ENCODE data around the gene CCHCR1.
"Not testable (repeated sequence)": the region's sequence is repeated elsewhere in the genome, so short reads cannot be mapped to it uniquely, and the experiment has no call there.

CCHCR1 gene

DNA sequence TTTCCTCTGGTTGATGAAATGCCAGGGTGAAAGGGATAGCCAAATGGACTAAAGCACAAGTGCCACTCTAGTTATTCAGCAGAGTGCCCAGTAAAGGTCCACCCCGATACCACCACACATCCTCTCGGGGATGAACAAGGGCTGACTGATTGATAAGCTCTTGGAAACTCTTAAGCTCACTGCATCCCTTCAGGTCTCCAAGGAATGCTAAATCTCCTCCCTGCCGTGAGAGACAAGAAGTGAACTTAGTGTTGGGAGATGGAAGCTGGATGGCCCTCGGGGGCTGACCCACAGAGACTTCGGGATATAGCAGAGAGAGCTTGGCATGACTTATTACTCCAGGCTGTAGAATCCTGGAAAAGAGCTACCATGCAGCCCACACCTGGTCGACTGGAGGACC is 26.3 kb upstream of the CCHCR1 start:
- not testable (repeated sequence) for H3K9ac ChIP-seq (ENCODE audit: low read length); H3K18ac ChIP-seq (ENCODE audit: low read depth in 1 of 2, low read length in 2 of 2); H3K23ac ChIP-seq (ENCODE audit: low read length in 2 of 2); H2AK5ac ChIP-seq (ENCODE audit: low read length, severe bottlenecking); H4K8ac ChIP-seq (ENCODE audit: low read length); H2AFZ ChIP-seq (ENCODE audit: low read depth, low read length); H2BK15ac ChIP-seq (ENCODE audit: low read depth, poor library complexity, severe bottlenecking); H2BK5ac ChIP-seq (ENCODE audit: low read depth, low read length, poor library complexity, severe bottlenecking); H3K4me3 ChIP-seq (ENCODE audit: insufficient read depth in 1 of 2, low read depth in 1 of 2, low read length in 2 of 2); H3K27ac ChIP-seq (ENCODE audit: low read length, poor library complexity, severe bottlenecking); H3K9me3 ChIP-seq (ENCODE audit: control insufficient read depth, low read length); H2BK120ac ChIP-seq (ENCODE audit: low read depth, low read length); H3K14ac ChIP-seq (ENCODE audit: low read length in 2 of 2); H2BK12ac ChIP-seq (ENCODE audit: low read length in 2 of 2); H4K91ac ChIP-seq (ENCODE audit: low read length); H3K4me1 ChIP-seq (ENCODE audit: control insufficient read depth, insufficient read depth, low read depth, low read length); DNase-seq; H3K27me3 ChIP-seq (ENCODE audit: control insufficient read depth in 1 of 2, insufficient read depth in 1 of 2, low read length in 2 of 2); H3K4ac ChIP-seq (ENCODE audit: low read depth in 1 of 2, low read length in 2 of 2)
- Histone ChIP-seq H3K4me2 (ENCODE audit: low read length, poor library complexity, severe bottlenecking) (peak overlapping the region; percentile 45), H3K36me3 (ENCODE audit: control insufficient read depth in 1 of 2, insufficient read depth in 2 of 2, low read depth in 1 of 2, low read length in 2 of 2) (peaks cover 0 to 17% of the 10 kb centered on the region in 2 experiments), H3K79me1 (replicated peaks; ENCODE audit: low read length, poor library complexity, severe bottlenecking) (peaks cover 16% of the 10 kb centered on the region)
- WGBS, result 67% methylated on average over 5 of the region's 6 CpGs

DNA sequence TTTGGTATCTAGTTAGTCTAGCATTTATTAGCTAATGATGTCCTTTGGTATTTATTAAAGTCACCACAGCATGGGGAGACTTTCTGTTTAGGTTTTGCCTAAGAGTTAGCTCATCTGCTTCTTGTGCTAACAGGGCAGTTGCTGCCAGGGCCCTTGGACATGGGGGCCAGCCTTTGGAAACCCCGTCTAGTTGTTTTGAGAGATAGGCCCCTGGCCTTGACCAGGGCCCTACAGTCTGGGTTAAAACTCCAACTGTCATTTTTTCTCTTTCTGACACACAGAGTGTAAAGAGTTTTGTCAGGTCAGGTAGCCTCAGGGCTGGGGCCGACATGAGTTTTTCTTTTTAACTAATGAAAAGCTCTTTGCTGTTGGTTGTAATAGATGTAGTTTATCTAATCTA is 25.7 kb upstream of the CCHCR1 start:
- H2AK5ac ChIP-seq (ENCODE audit: low read length, severe bottlenecking); H3K4me2 ChIP-seq (ENCODE audit: low read length, poor library complexity, severe bottlenecking); H4K8ac ChIP-seq (ENCODE audit: low read length); H3K23ac ChIP-seq (ENCODE audit: low read length in 2 of 2); H3K14ac ChIP-seq (ENCODE audit: low read length in 2 of 2); H4K91ac ChIP-seq (ENCODE audit: low read length); DNase-seq; H3K18ac ChIP-seq (ENCODE audit: low read depth in 1 of 2, low read length in 2 of 2); H3K9me3 ChIP-seq (ENCODE audit: control insufficient read depth, low read length); H2AFZ ChIP-seq (ENCODE audit: low read depth, low read length); H3K27ac ChIP-seq (ENCODE audit: low read length, poor library complexity, severe bottlenecking); H3K9ac ChIP-seq (ENCODE audit: low read length); H2BK15ac ChIP-seq (ENCODE audit: low read depth, poor library complexity, severe bottlenecking); H2BK5ac ChIP-seq (ENCODE audit: low read depth, low read length, poor library complexity, severe bottlenecking); H3K27me3 ChIP-seq (ENCODE audit: control insufficient read depth in 1 of 2, insufficient read depth in 1 of 2, low read length in 2 of 2); H3K4me1 ChIP-seq (ENCODE audit: control insufficient read depth, insufficient read depth, low read depth, low read length); H2BK12ac ChIP-seq (ENCODE audit: low read length in 2 of 2); H3K4ac ChIP-seq (ENCODE audit: low read depth in 1 of 2, low read length in 2 of 2); H3K4me3 ChIP-seq (ENCODE audit: insufficient read depth in 1 of 2, low read depth in 1 of 2, low read length in 2 of 2); H2BK120ac ChIP-seq (ENCODE audit: low read depth, low read length): not testable (repeated sequence)
- Histone ChIP-seq H3K36me3 (ENCODE audit: control insufficient read depth in 1 of 2, insufficient read depth in 2 of 2, low read depth in 1 of 2, low read length in 2 of 2) (peaks cover 0 to 18% of the 10 kb centered on the region in 2 experiments), H3K79me1 (replicated peaks; ENCODE audit: low read length, poor library complexity, severe bottlenecking) (peaks cover 16% of the 10 kb centered on the region)
- WGBS, result 71% methylated on average over 1 of the region's 2 CpGs

DNA sequence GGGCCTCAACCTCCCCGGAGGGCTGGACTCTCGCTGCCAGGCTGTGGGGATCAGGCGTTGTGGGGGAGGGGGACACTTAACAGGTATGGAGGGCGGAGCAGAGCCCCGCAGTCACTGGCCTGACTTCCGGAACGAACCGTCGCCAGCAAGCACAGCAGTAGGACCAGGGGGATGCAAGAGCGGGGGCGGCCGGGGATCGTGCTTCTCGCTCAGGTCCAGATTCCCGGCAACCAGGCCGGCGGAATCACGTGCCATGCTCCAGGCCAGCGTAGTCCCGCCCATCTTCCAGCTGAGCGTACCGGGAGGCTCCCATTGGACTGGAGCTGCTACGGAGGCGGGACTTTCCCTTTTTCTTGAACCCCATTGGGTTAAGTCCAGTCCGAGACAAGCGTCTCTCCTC is 22.9 kb upstream of the CCHCR1 start:
- H3K18ac ChIP-seq (ENCODE audit: low read depth in 1 of 2, low read length in 2 of 2), result no peak overlapping the region
- peak overlapping the region in 1 of 2 experiments; percentile 79 for H3K4me3 ChIP-seq (ENCODE audit: insufficient read depth in 1 of 2, low read depth in 1 of 2, low read length in 2 of 2)
- H4K8ac ChIP-seq (ENCODE audit: low read length), result peak overlapping the region; percentile 41
- peak overlapping the region; percentile 39 for H4K91ac ChIP-seq (ENCODE audit: low read length)
- no peak overlapping the region for H2AK5ac ChIP-seq (ENCODE audit: low read length, severe bottlenecking)
- WGBS, result 92% methylated on average over 26 of the region's 26 CpGs
- H3K36me3 ChIP-seq (ENCODE audit: control insufficient read depth in 1 of 2, insufficient read depth in 2 of 2, low read depth in 1 of 2, low read length in 2 of 2), result peaks cover 0 to 28% of the 10 kb centered on the region in 2 experiments
- peaks cover 18% of the 10 kb centered on the region for H3K79me1 ChIP-seq (replicated peaks; ENCODE audit: low read length, poor library complexity, severe bottlenecking)
- H2BK15ac ChIP-seq (ENCODE audit: low read depth, poor library complexity, severe bottlenecking), result no peak overlapping the region
- H2BK120ac ChIP-seq (ENCODE audit: low read depth, low read length), result no peak overlapping the region
- DNase-seq, result no peak
- no peak overlapping the region for H3K4ac ChIP-seq (ENCODE audit: low read depth in 1 of 2, low read length in 2 of 2)
- no peak overlapping the region for H3K4me2 ChIP-seq (ENCODE audit: low read length, poor library complexity, severe bottlenecking)
- H2BK5ac ChIP-seq (ENCODE audit: low read depth, low read length, poor library complexity, severe bottlenecking), result no peak overlapping the region
- no peaks in the 10 kb centered on the region for H3K9me3 ChIP-seq (ENCODE audit: control insufficient read depth, low read length)
- H3K27ac ChIP-seq (ENCODE audit: low read length, poor library complexity, severe bottlenecking), result no peak overlapping the region
- H2BK12ac ChIP-seq (ENCODE audit: low read length in 2 of 2), result no peak overlapping the region
- H3K27me3 ChIP-seq (ENCODE audit: control insufficient read depth in 1 of 2, insufficient read depth in 1 of 2, low read length in 2 of 2), result no peaks in the 10 kb centered on the region
- H3K9ac ChIP-seq (ENCODE audit: low read length), result peak overlapping the region; percentile 77
- no peak overlapping the region for H2AFZ ChIP-seq (ENCODE audit: low read depth, low read length)
- H3K4me1 ChIP-seq (ENCODE audit: control insufficient read depth, insufficient read depth, low read depth, low read length), result peaks cover 8% of the 10 kb centered on the region
- H3K14ac ChIP-seq (ENCODE audit: low read length in 2 of 2), result no peak overlapping the region
- no peak overlapping the region for H3K23ac ChIP-seq (ENCODE audit: low read length in 2 of 2)

- Histone ChIP-seq H3K4ac (ENCODE audit: low read depth in 1 of 2, low read length in 2 of 2) (no peak overlapping the region), H3K79me1 (replicated peaks; ENCODE audit: low read length, poor library complexity, severe bottlenecking) (peaks cover 23% of the 10 kb centered on the region), H3K36me3 (ENCODE audit: control insufficient read depth in 1 of 2, insufficient read depth in 2 of 2, low read depth in 1 of 2, low read length in 2 of 2) (peaks cover 0 to 34% of the 10 kb centered on the region in 2 experiments), H3K4me1 (ENCODE audit: control insufficient read depth, insufficient read depth, low read depth, low read length) (peaks cover 8% of the 10 kb centered on the region), H4K91ac (ENCODE audit: low read length) (no peak overlapping the region), H3K9ac (ENCODE audit: low read length) (peak overlapping the region; percentile 77), H3K27ac (ENCODE audit: low read length, poor library complexity, severe bottlenecking) (no peak overlapping the region), H2AK5ac (ENCODE audit: low read length, severe bottlenecking) (no peak overlapping the region), H2BK12ac (ENCODE audit: low read length in 2 of 2) (no peak overlapping the region), H2BK120ac (ENCODE audit: low read depth, low read length) (no peak overlapping the region), H3K23ac (ENCODE audit: low read length in 2 of 2) (no peak overlapping the region), H3K14ac (ENCODE audit: low read length in 2 of 2) (no peak overlapping the region), H3K27me3 (ENCODE audit: control insufficient read depth in 1 of 2, insufficient read depth in 1 of 2, low read length in 2 of 2) (no peaks in the 10 kb centered on the region), H4K8ac (ENCODE audit: low read length) (no peak overlapping the region), H2BK5ac (ENCODE audit: low read depth, low read length, poor library complexity, severe bottlenecking) (no peak overlapping the region), H3K18ac (ENCODE audit: low read depth in 1 of 2, low read length in 2 of 2) (no peak overlapping the region), H3K4me2 (ENCODE audit: low read length, poor library complexity, severe bottlenecking) (no peak overlapping the region), H2BK15ac (ENCODE audit: low read depth, poor library complexity, severe bottlenecking) (no peak overlapping the region), H3K4me3 (ENCODE audit: insufficient read depth in 1 of 2, low read depth in 1 of 2, low read length in 2 of 2) (peak overlapping the region in 1 of 2 experiments; percentile 79), H2AFZ (ENCODE audit: low read depth, low read length) (no peak overlapping the region), H3K9me3 (ENCODE audit: control insufficient read depth, low read length) (no peaks in the 10 kb centered on the region)
- DNase-seq, result no peak
- 97% methylated on average over 8 of the region's 8 CpGs for WGBS
Measured at GRCh38 chr6:31179896-31180295, 22.3 kb upstream of the CCHCR1 start.

Data from mesenchymal stem cell (in vitro differentiated cells and primary cell).